NOMO-1 treated with DMSO at 0.1 percent for 48 hours (cell line): Measurements from ENCODE around the gene PRDM11.
"Not testable (repeated sequence)": the region's sequence is repeated elsewhere in the genome, so short reads cannot be mapped to it uniquely, and the experiment has no call there.

Source experiments
- DNase-seq: peaks from one replicate; lab custom pipeline; 2025; ENCODE audit not compliant: unreplicated experiment; lab: John Stamatoyannopoulos, UW

Gene PRDM11

DNA sequence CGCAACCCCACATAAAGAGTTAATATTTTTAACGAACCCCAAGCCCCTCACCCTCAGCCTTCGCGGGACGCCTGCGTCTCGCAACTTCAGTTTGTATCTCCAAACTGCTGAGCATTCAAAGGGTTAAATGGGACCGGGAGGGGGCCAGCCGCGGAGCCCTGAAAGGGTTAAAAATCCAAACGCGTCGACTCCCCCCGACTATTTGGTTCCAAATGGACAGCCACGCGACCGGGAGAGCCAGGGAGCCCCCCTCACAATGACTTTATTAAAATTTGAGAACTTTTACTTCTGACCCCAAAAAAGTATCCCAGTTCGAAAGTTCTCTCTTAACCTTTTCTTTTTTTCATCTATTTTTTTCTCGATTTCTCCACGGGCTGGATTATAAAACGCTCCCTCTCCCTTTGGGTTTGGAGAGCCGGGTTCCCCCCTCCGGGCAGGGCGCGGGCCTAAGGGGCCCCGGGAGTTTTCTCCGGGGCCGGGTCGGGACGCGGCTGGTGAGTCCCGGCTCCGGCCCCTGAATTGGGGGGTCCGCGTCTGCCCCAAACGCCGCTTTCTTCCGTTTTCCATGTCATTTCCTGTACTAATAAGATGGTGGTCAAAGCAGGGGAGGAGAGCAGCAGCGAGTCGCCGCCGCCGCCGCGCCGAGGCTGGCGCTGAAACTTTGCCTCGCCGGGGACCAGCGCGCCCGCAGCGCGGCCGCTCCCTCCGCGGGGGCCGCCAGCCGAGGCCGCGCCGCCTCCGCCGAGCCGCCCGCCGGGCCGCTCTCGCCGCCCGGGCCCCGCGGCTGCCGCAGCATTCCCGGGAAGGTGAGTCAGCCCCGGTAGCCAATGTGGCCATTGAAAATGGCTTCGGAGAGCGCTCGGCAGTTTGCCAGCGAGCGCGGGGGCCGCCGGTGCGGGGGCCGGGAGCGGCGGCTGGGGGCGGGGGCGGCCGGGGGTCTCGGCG is at the start of gene PRDM11:
TSS of gene PRDM11 (plus strand) at position 568 of the 945 bp plus-strand sequence. CDS start 35,128 bp downstream, outside the sequence.
- DNase-seq = peak; percentile 61

- peak; percentile 60 for DNase-seq
Measured at GRCh38 chr11:45097721-45098493, 48.5 kb upstream of the PRDM11 start.

- no peak for DNase-seq
Measured at GRCh38 chr11:45098929-45099328, 47.5 kb upstream of the PRDM11 start.

DNA sequence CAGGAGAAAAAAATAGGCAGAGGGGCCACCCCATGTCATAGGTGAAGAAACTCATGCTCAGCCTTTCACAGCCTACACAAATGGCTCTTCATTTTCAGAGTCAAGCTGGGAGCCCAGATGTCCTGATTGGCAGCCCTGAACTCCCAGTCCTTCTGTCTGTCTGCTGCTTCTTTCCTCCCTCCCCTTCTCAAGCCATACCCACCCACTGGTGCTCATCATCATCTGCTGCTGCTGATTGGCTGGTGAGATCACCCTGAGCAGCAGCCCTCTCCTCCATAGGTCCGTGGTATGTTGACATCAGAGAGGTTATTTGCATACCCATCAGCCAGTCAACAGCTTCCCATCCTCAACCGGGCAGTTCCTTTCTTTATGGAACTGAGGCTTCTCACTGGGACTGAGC is 46.1 kb upstream of the PRDM11 start:
- DNase-seq = peak; percentile 51

GRCh38 chr11:45102361-45102809 is 44.1 kb upstream of the PRDM11 start:
- no peak for DNase-seq

DNA sequence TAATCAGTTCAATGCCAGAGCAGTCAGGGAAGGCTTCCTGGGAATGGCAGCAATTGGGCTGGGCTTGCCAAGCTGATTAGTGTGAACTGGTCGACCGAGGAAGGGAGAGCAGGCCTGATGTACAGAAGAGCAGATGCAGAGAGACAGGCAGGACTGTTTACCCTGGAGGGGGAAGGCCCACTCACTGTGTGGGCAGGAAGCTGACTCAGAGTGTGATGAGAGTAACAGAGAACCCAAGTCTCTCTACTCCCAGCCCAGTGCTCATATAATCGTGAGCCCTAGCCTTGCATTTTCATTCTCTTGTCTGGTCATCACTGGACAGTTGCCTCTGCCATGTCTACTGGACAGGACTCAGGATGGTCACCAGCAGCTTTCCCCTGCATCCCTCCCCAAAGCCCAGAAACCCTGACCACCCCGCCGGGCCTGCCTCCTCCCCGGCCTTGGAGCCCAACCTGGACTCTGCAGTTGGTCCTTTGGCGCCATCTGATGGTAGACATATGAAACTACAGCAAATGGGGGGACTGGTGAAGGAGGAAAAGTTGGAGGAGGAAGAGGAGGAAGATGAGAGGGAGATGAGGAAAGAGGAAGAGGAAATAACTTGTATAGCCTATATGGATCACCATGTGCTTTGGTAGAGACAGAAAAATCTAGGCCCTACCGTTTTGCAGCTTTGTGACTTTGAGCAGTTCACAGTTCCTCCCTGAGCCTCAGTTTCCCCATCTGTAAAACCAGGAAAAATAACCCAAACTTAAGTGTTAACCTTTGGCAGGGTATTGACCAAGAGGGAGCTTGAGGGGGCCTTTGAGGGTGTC is 43.4 kb upstream of the PRDM11 start:
- peak; percentile 65 for DNase-seq

- DNase-seq = no peak
Measured at GRCh38 chr11:45104006-45104789, 42.2 kb upstream of the PRDM11 start.

DNA sequence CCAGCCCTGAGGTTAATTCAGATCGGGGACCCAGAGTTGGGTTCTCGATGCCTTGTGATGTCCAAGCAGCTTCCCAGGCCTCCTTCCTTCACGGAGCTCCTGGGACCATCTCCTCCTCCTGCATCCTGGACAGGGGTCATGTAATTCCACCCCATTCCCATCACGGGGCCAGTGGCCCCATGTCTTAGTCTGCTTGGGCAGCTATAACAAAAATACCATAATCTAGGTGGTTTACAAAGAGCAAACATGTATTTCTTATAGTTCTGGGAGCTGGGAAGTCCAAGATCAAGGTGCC is 41.7 kb upstream of the PRDM11 start:
- DNase-seq = no peak

DNA sequence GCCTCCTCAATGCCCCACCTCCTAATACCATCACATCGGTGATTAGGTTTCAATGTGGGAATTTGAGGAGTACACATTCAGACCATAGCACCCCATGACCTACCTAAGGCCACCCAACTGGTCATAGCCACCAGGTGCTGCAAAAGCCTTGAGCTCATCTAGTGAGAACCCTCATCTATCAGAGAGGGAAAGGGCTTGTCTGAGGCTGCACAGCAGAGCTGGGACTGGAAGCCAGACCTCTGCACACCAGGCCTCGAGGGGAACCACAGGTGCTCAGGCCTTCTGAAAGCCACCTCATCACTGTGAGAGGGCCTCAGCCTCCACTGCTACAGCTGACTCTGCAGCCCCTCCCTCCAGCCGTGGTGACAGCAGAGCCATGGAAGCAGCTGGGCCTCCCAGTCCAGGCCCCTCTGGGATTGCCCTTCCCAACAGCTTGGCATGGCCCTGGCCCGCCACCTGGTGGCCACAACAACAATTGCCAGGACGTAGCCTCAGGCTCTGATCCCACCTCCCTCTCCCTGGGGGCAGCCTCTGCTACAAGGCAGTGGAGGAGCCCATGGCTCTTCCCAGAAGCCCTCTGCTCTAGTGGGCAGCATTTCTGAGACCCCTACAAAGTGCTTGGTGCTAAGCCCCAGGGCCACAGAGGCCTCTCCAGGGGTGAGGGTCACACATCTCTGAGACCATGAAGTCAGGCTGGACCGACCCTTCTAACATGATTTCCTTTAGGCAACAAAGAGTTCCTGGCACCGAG is 41.0 kb upstream of the PRDM11 start:
- peak; percentile 47 for DNase-seq

DNA sequence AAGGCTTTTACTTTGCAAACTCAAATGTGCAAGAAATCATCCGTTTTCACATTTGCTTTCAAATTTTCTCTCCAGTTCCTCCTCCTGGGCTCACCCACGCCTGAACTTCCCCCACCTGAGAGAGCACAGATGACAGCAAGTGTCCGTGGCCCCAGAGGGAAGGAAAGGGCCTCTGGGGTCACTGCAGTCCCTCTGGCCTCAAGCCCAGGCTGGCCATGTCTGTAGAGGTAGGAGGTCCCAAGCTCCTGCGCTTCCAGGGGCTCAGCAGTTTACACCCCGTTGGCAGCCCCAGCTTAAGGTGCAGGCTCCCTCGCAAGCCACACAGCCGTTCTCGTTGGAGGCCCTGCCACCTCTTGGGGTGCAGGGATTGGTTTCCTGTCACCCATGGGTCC is 40.5 kb upstream of the PRDM11 start:
- no peak for DNase-seq

GRCh38 chr11:45106440-45106839 is 40.0 kb upstream of the PRDM11 start:
- no peak for DNase-seq

DNA sequence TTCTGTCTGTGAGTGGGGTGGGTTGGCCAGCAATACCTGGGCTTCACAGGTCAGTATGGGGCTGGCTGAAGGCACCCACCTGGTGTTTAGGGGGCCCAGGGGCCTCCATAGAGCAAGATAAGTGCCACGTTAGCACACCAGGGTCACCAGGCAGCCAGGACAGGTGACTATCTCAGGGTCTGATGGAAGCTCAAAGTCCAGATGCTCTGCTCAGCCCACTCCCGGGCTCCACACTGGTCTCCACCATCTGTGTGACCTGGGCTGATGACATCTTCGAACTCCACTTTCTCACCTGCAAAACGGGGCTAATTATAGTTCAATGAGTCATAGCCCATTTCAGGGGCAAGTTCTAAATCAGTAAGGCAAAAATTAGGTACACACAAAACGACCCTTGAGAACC is 39.4 kb upstream of the PRDM11 start:
- DNase-seq = no peak

- DNase-seq = no peak
Measured at GRCh38 chr11:45108070-45109064, 38.1 kb upstream of the PRDM11 start.

DNA sequence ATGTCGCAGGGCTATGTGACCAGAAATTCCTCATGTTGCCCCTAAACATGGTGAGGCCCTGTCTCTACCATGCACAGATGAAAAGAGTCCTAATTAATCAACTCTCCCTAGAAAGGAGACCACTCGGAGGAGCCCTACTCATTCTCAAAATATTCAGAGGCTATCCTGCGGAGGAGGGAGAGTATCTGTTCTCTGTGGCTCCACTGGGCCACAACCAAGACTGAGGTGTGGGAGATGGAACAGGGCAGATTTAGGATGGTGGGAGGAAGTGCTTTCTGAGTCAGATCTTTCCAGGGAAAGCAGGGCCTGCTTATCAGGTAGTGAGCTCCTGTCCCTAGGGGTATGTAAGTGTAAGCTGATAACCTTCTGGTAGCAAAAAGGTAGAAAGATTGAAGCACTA is 37.0 kb upstream of the PRDM11 start:
- no peak for DNase-seq

- peak; percentile 49 for DNase-seq
Measured at GRCh38 chr11:45110562-45110961, 35.9 kb upstream of the PRDM11 start.

DNA sequence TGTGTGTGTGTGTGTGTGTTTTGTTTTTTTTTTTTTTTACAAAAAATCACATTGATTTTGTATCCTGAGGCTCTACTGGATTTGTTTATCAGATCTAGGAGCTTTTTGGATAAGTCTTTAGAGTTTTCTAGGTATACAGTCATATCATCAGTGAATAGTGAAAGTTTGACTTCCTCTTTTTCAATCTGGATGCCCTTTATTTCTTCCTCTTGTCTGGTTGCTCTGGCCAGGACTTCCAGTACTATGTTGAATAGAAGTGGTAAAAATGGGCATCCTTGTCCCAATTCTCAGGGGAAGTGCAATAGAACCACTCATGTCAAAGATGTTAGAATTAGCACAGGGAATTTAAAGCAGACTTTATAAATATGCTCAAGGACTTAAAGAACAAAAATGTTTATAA is 32.6 kb upstream of the PRDM11 start:
- DNase-seq = peak; percentile 44

GRCh38 chr11:45127836-45128235 is 18.6 kb upstream of the PRDM11 start:
- DNase-seq = not testable (repeated sequence)

- DNase-seq = no peak
Measured at GRCh38 chr11:45133878-45134277, 12.6 kb upstream of the PRDM11 start.

DNA sequence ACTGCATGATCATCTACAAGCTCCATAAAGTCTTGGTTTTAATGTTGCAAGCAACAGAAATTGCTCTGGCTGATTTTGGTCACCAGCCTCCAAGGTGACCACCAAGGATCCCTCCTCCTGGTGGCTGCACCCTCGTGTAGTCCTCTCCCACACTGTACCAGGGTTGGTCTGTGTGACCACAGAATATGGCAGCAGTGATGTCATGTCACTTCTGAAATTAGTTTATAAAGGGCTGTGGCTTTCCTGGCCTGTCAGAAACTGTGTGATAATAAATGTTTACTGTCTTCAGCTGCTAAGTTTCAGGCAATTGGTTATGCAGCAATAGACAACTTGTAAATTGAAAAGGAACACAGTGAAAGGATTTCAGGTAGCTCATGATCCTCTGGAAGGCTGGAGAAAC is 5.3 kb upstream of the PRDM11 start:
- DNase-seq = no peak
